H1 (cell line): ENCODE results near the gene ACAP1. TPM values are rescaled to one million over a fixed set of nuclear protein-coding genes. Genes with fewer than 3 reads are reported as not detected.

Experiments used
- KDM5A ChIP-seq: fragments of 200-600 bp; IDR thresholded peaks from 2 replicates; pipeline ENCODE4 v1.7.1; 2012; ENCODE audit warnings: mild to moderate bottlenecking, low read length, inconsistent platforms, mixed read lengths
- POLR2AphosphoS5 ChIP-seq: IDR thresholded peaks from 2 replicates; pipeline ENCODE4 v1.6.1; 2011; ENCODE audit warnings: low read depth, low read length
- polyA plus RNA-seq, 7 experiments: library from polyadenylated mRNA; depleted of rRNA in 3 of 7; stranded (reverse) in 5 of 7; unstranded in 2 of 7; fragments of >200 nt in 5 of 7; fragments of 200-250 nt in 2 of 7; gene quantifications; 1 replicate in 5 of 7; 2 replicates in 1 of 7; 4 replicates in 1 of 7; pipeline versions ENCODE4 v1.2.1 to v1.2.3, GENCODE V29; 2011 to 2013; ENCODE audit warnings: missing spikeins in 2 of 7, mixed read lengths in 2 of 7
- total RNA-seq: library from RNA; stranded (reverse); fragmentation: NEBNext Ultra II Directional; extraction: Animal tissue kit (Norgen Biotek cat#: 25700); gene quantifications from 2 replicates; pipeline ENCODE4 v1.2.1, GENCODE V29; 2021
- TF ChIP-seq, protein P1 (sequence below), 3 experiments: IDR thresholded peaks; 1 replicate in 2 of 3; 2 replicates in 1 of 3; pipeline versions ENCODE4 v1.5.1 to v1.6.1; 2011; ENCODE audit warnings: low read length in 3 of 3, mild to moderate bottlenecking in 3 of 3, inconsistent platforms in 2 of 3, low read depth in 1 of 3, moderate library complexity in 1 of 3; ENCODE audit not compliant: insufficient read depth in 1 of 3; ENCODE audit errors: control extremely low read depth in 1 of 3

Gene ACAP1
- total and polyA plus RNA-seq, 2 of the 8 experiments (the other 6 are each of a cell fraction or from before 2014, with no cell fraction given), result 11.9 to 45.1 TPM

DNA sequence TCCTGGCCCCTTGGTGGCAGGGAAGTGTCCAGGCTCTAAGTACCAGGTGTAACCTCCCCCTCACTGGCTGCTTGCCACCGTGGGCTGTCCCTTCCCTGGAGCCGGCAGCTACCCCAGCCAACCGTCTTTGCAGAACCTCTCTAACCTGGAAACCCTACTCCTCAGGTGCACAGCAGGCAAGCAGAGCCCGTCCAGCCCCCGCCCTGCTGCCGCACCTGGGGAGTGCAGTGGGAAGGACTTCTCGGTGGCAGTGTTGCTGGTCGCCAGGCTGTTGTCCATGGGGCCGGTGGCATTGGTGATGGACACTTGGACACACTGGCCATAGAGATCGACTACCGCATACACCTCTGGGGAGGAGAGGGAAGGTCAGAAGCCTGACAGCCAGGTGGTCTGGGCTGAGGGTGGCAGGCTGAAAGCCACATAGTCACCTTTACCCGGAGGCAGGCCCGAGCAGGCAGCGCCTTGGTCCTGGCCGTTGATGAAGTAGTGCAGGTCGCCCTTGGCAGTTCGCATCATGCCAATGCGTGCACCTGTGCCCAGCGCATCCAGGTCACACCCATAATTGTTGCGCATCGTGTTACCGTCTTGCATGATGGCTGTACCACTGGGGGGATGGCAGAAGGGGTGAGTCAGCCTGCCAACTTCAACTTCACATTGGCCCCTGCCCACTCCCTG is 13.7 kb upstream of the ACAP1 start (continued):
- TF ChIP-seq POLR2AphosphoS5 (no peak), KDM5A (no peak)
- TF ChIP-seq, protein P1, sequence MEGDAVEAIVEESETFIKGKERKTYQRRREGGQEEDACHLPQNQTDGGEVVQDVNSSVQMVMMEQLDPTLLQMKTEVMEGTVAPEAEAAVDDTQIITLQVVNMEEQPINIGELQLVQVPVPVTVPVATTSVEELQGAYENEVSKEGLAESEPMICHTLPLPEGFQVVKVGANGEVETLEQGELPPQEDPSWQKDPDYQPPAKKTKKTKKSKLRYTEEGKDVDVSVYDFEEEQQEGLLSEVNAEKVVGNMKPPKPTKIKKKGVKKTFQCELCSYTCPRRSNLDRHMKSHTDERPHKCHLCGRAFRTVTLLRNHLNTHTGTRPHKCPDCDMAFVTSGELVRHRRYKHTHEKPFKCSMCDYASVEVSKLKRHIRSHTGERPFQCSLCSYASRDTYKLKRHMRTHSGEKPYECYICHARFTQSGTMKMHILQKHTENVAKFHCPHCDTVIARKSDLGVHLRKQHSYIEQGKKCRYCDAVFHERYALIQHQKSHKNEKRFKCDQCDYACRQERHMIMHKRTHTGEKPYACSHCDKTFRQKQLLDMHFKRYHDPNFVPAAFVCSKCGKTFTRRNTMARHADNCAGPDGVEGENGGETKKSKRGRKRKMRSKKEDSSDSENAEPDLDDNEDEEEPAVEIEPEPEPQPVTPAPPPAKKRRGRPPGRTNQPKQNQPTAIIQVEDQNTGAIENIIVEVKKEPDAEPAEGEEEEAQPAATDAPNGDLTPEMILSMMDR (IDR thresholded peaks at IDR 0.05; ENCODE audit: control extremely low read depth in 1 of 3, insufficient read depth in 1 of 3, low read depth in 1 of 3, low read length in 3 of 3), result no peak
